ENCODE measurements around the gene TAGLN2. TPM values are rescaled to one million over a fixed set of nuclear protein-coding genes. Genes with fewer than 3 reads are reported as not detected.
A peak's percentile ranks its signal among the peaks of the same experiment; 100 is the strongest.

Gene TAGLN2
- polyA plus RNA-seq, 3 donors: 658 to 1,259 (median 918) TPM

DNA sequence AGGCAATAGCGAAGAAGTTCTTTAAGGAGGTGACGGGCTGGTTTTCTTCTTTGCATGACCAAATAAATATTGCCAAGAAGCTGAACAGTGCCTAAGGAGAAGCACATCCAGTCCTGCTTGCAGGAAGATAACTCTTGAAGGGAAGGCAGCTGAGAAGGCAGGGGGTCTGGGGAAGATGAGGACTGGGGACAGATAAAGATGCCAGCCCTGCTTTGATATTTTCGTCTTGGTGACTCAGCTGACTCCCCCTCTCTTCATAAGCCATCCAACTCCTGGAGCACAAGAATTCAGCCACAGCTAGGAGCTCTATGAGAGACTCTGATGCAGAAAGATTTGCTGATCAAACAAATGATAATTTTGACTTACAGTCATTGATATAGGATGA is 28.8 kb downstream of the TAGLN2 start:
- Histone ChIP-seq H3K4me3 (replicated peaks in 1 of 3; ENCODE audit: low read depth in 2 of 3, low read length in 3 of 3) (peak overlapping the region in 1 of 3 experiments; percentile 9), H3K36me3 (replicated peaks in 1 of 2; ENCODE audit: control insufficient read depth in 1 of 2, insufficient read depth in 2 of 2, low read length in 2 of 2) (no peaks in the 10 kb centered on the region), H3K4me2 (replicated peaks; ENCODE audit: extremely low read depth, low read length, poor library complexity, severe bottlenecking) (peak overlapping the region; percentile 30), H3K4me1 (ENCODE audit: control insufficient read depth in 1 of 2, insufficient read depth in 2 of 2, low read length in 2 of 2) (peaks cover 39 to 50% of the 10 kb centered on the region in 2 donors), H2AFZ (ENCODE audit: insufficient read depth, low read depth, low read length, poor library complexity, severe bottlenecking) (no peak overlapping the region), H3K79me2 (ENCODE audit: insufficient read depth, low read length) (no peaks in the 10 kb centered on the region), H3K27ac (ENCODE audit: low read depth in 1 of 2, low read length in 2 of 2) (peak overlapping the region in 1 of 2 donors; percentile 61), H4K20me1 (ENCODE audit: insufficient read depth, low read length) (no peaks in the 10 kb centered on the region), H3K27me3 (ENCODE audit: control insufficient read depth in 2 of 2, insufficient read depth in 2 of 2, low read length in 2 of 2) (no peaks in the 10 kb centered on the region), H3K9me3 (replicated peaks in 1 of 2; ENCODE audit: control insufficient read depth in 1 of 2, insufficient read depth in 1 of 2, low read length in 2 of 2) (no peaks in the 10 kb centered on the region), H3K9ac (ENCODE audit: insufficient read depth, low read length, poor library complexity, severe bottlenecking) (peak overlapping the region; percentile 10)
- H3K9me3 Mint-ChIP-seq: peaks cover 0 to 2% (median 0%) of the 10 kb centered on the region in 7 donors
- WGBS (ENCODE audit: insufficient coverage): 100% methylated on average over 2 of the region's 3 CpGs
- H3K4me3 Mint-ChIP-seq: peak overlapping the region in 1 of 2 donors; percentile 64
- peak overlapping the region; percentile 81 to 90 (median 87) for H3K27ac Mint-ChIP-seq
- peaks cover 46% of the 10 kb centered on the region for H3K4me1 Mint-ChIP-seq
- TF ChIP-seq, protein P1, sequence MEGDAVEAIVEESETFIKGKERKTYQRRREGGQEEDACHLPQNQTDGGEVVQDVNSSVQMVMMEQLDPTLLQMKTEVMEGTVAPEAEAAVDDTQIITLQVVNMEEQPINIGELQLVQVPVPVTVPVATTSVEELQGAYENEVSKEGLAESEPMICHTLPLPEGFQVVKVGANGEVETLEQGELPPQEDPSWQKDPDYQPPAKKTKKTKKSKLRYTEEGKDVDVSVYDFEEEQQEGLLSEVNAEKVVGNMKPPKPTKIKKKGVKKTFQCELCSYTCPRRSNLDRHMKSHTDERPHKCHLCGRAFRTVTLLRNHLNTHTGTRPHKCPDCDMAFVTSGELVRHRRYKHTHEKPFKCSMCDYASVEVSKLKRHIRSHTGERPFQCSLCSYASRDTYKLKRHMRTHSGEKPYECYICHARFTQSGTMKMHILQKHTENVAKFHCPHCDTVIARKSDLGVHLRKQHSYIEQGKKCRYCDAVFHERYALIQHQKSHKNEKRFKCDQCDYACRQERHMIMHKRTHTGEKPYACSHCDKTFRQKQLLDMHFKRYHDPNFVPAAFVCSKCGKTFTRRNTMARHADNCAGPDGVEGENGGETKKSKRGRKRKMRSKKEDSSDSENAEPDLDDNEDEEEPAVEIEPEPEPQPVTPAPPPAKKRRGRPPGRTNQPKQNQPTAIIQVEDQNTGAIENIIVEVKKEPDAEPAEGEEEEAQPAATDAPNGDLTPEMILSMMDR (IDR thresholded peaks at IDR 0.05): no peak
- H3K27me3 Mint-ChIP-seq (ENCODE audit: low read depth in 3 of 3): peaks cover 3 to 6% (median 3%) of the 10 kb centered on the region in 3 donors
- no peak for DNase-seq
- intact Hi-C loops (cut with micrococcal nuclease): no loop called here
- peaks cover 2 to 3% of the 10 kb centered on the region in 2 donors for H3K36me3 Mint-ChIP-seq

DNA sequence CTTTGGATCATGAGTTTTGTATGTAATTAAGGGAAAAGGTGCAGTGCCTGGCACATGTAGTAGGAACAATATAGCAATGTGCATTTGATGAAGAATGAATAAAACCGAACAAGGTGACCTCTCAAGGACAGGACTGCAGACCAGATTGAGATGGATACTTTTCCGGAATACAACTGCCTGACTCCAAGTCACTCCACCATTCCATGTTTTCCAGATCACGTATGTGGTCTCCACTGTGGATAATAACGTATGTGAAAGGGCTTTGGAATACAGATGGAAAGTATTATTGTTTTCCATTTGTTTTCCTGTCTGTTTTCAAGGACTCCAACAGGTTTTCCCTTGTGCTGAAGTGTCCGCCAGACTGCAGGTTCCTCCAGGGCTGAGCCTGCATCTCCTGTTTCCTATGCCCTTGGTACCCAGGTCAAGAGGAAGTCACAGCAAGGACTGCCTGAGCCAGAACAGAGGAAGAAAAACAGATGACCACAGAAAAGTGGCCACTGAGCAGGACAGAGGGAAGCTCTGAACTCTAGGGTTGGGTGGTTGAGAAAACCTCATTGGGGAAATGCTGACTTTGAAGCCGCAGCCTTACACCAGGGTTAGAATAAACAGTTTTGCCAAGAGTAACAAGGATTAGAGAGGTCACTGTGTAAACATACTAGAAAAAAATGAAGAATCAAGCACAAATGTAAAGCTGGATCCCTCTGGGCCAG is 29.3 kb downstream of the TAGLN2 start:
- no peaks in the 10 kb centered on the region for H3K9me3 ChIP-seq (replicated peaks in 1 of 2; ENCODE audit: control insufficient read depth in 1 of 2, insufficient read depth in 1 of 2, low read length in 2 of 2)
- no peaks in the 10 kb centered on the region for H4K20me1 ChIP-seq (ENCODE audit: insufficient read depth, low read length)
- Mint-ChIP-seq H3K9me3 (peaks cover 0 to 2% (median 0%) of the 10 kb centered on the region in 7 donors), H3K27me3 (ENCODE audit: low read depth in 3 of 3) (peaks cover 3 to 6% (median 3%) of the 10 kb centered on the region in 3 donors), H3K4me1 (peaks cover 47% of the 10 kb centered on the region), H3K27ac (peak overlapping the region; percentile 81 to 90 (median 87)), H3K36me3 (peaks cover 2 to 3% of the 10 kb centered on the region in 2 donors), H3K4me3 (peak overlapping the region in 1 of 2 donors; percentile 64)
- H3K79me2 ChIP-seq (ENCODE audit: insufficient read depth, low read length): no peaks in the 10 kb centered on the region
- no peak overlapping the region for H2AFZ ChIP-seq (ENCODE audit: insufficient read depth, low read depth, low read length, poor library complexity, severe bottlenecking)
- WGBS (ENCODE audit: insufficient coverage): 20% methylated on average over 1 of the region's 6 CpGs
- intact Hi-C loops (cut with micrococcal nuclease): no loop called here
- no peaks in the 10 kb centered on the region for H3K36me3 ChIP-seq (replicated peaks in 1 of 2; ENCODE audit: control insufficient read depth in 1 of 2, insufficient read depth in 2 of 2, low read length in 2 of 2)
- peak overlapping the region in 1 of 3 experiments; percentile 9 for H3K4me3 ChIP-seq (replicated peaks in 1 of 3; ENCODE audit: low read depth in 2 of 3, low read length in 3 of 3)
- peak; percentile 49 to 64 (median 57) for DNase-seq
- TF ChIP-seq, protein P1 (IDR thresholded peaks at IDR 0.05): no peak
- H3K4me2 ChIP-seq (replicated peaks; ENCODE audit: extremely low read depth, low read length, poor library complexity, severe bottlenecking): peak overlapping the region; percentile 30
- H3K27me3 ChIP-seq (ENCODE audit: control insufficient read depth in 2 of 2, insufficient read depth in 2 of 2, low read length in 2 of 2): no peaks in the 10 kb centered on the region
- peak overlapping the region; percentile 23 to 61 for H3K27ac ChIP-seq (ENCODE audit: low read depth in 1 of 2, low read length in 2 of 2)
- peaks cover 45 to 55% of the 10 kb centered on the region in 2 donors for H3K4me1 ChIP-seq (ENCODE audit: control insufficient read depth in 1 of 2, insufficient read depth in 2 of 2, low read length in 2 of 2)
- H3K9ac ChIP-seq (ENCODE audit: insufficient read depth, low read length, poor library complexity, severe bottlenecking): peak overlapping the region; percentile 10

All from CD14-positive monocyte (primary cell).